NT2/D1 (cell line): ENCODE measurements around the gene TMEM40.
"Not testable (repeated sequence)": the region's sequence is repeated elsewhere in the genome, so short reads cannot be mapped to it uniquely, and the experiment has no call there.

ENCODE experiments used
- DNase-seq: peaks from one replicate; pipeline ENCODE4 v3.0.0-alpha.2; 2011; ENCODE audit warnings: low read depth, low spot score
- H3K27me3 ChIP-seq: 2 replicates; pipeline ENCODE4 v1.6.0; 2011; ENCODE audit warnings: mild to moderate bottlenecking; ENCODE audit not compliant: insufficient read length, insufficient read depth
- H3K36me3 ChIP-seq: 2 replicates; pipeline ENCODE4 v1.6.1; 2011; ENCODE audit warnings: mild to moderate bottlenecking, low read length, mixed read lengths; ENCODE audit not compliant: insufficient read depth, insufficient read length
- H3K4me1 ChIP-seq: 2 replicates; pipeline ENCODE4 v1.5.1; 2011; ENCODE audit not compliant: insufficient read depth, insufficient read length
- H3K4me3 ChIP-seq: 2 replicates; pipeline ENCODE4 v1.5.1; 2011; ENCODE audit warnings: low read depth; ENCODE audit not compliant: insufficient read length
- H3K9ac ChIP-seq: 2 replicates; pipeline ENCODE4 v1.6.0; 2011; ENCODE audit warnings: low read depth; ENCODE audit not compliant: insufficient read length
- H3K9me3 ChIP-seq: 2 replicates; pipeline ENCODE4 v1.5.1; 2011; ENCODE audit warnings: mild to moderate bottlenecking, low read length; ENCODE audit not compliant: insufficient read depth
- SUZ12 ChIP-seq: IDR thresholded peaks from 2 replicates; pipeline ENCODE4 v1.6.1; 2011; ENCODE audit not compliant: insufficient read length, insufficient read depth; ENCODE audit errors: extremely low read depth
- YY1 ChIP-seq: IDR thresholded peaks from 2 replicates; pipeline ENCODE4 v1.6.1; 2011; ENCODE audit not compliant: insufficient read length, insufficient read depth
- ZNF274 ChIP-seq: IDR thresholded peaks from 2 replicates; pipeline ENCODE4 v1.6.1; 2011; ENCODE audit warnings: mild to moderate bottlenecking, low read depth, low read length

Gene TMEM40

GRCh38 chr3:12785096-12785495 is 26.0 kb upstream of the TMEM40 start:
- Histone ChIP-seq H3K4me3 (no peak overlapping the region), H3K4me1 (no peaks in the 10 kb centered on the region), H3K9me3 (no peaks in the 10 kb centered on the region), H3K9ac (no peak overlapping the region), H3K27me3 (no peaks in the 10 kb centered on the region), H3K36me3 (no peaks in the 10 kb centered on the region)
- no peak for TF ChIP-seq YY1
- no peak for TF ChIP-seq SUZ12
- TF ChIP-seq ZNF274: no peak
- peak; percentile 30 for DNase-seq

- peak; percentile 83 for DNase-seq
- H3K4me1 ChIP-seq: no peaks in the 10 kb centered on the region
- H3K4me3 ChIP-seq: no peak overlapping the region
- TF ChIP-seq YY1 (no peak), SUZ12 (no peak), ZNF274 (no peak)
- H3K9me3 ChIP-seq: no peaks in the 10 kb centered on the region
- H3K27me3 ChIP-seq: no peaks in the 10 kb centered on the region
- no peaks in the 10 kb centered on the region for H3K36me3 ChIP-seq
- H3K9ac ChIP-seq: no peak overlapping the region
These were observed 23.2 kb upstream of the TMEM40 start for GRCh38 chr3:12782172-12782815.

- no peaks in the 10 kb centered on the region for H3K9me3 ChIP-seq
- H3K27me3 ChIP-seq: no peaks in the 10 kb centered on the region
- no peaks in the 10 kb centered on the region for H3K36me3 ChIP-seq
- no peak for TF ChIP-seq ZNF274
- TF ChIP-seq SUZ12: no peak
- no peak for TF ChIP-seq YY1
- H3K4me1 ChIP-seq: no peaks in the 10 kb centered on the region
- H3K9ac ChIP-seq: no peak overlapping the region
- no peak overlapping the region for H3K4me3 ChIP-seq
- no peak for DNase-seq
These were observed 21.7 kb upstream of the TMEM40 start for GRCh38 chr3:12780751-12781150.

- H3K4me1 ChIP-seq: no peaks in the 10 kb centered on the region
- TF ChIP-seq ZNF274: no peak
- TF ChIP-seq SUZ12: no peak
- TF ChIP-seq YY1: no peak
- no peaks in the 10 kb centered on the region for H3K9me3 ChIP-seq
- H3K9ac ChIP-seq: no peak overlapping the region
- H3K27me3 ChIP-seq: peaks cover 4% of the 10 kb centered on the region
- no peaks in the 10 kb centered on the region for H3K36me3 ChIP-seq
- no peak for DNase-seq
- H3K4me3 ChIP-seq: no peak overlapping the region
These were observed 18.1 kb upstream of the TMEM40 start for GRCh38 chr3:12777171-12777570.

- H3K27me3 ChIP-seq, DNase-seq, H3K4me1 ChIP-seq, H3K9ac ChIP-seq, H3K36me3 ChIP-seq, H3K4me3 ChIP-seq, H3K9me3 ChIP-seq: not testable (repeated sequence)
These were observed 16.9 kb upstream of the TMEM40 start for GRCh38 chr3:12775970-12776369.

GRCh38 chr3:12775226-12775625 is 16.2 kb upstream of the TMEM40 start:
- TF ChIP-seq YY1 (no peak), SUZ12 (no peak), ZNF274 (no peak)
- H3K27me3 ChIP-seq: peaks cover 4% of the 10 kb centered on the region
- H3K36me3 ChIP-seq: no peaks in the 10 kb centered on the region
- no peak overlapping the region for H3K9ac ChIP-seq
- no peaks in the 10 kb centered on the region for H3K4me1 ChIP-seq
- no peaks in the 10 kb centered on the region for H3K9me3 ChIP-seq
- no peak for DNase-seq
- no peak overlapping the region for H3K4me3 ChIP-seq

GRCh38 chr3:12774619-12775018 is 15.6 kb upstream of the TMEM40 start:
- Histone ChIP-seq H3K9me3 (no peaks in the 10 kb centered on the region), H3K4me3 (no peak overlapping the region), H3K27me3 (peaks cover 4% of the 10 kb centered on the region), H3K9ac (no peak overlapping the region), H3K4me1 (no peaks in the 10 kb centered on the region), H3K36me3 (no peaks in the 10 kb centered on the region)
- DNase-seq: no peak
- TF ChIP-seq YY1 (no peak), SUZ12 (no peak)

GRCh38 chr3:12773710-12774086 is 14.6 kb upstream of the TMEM40 start:
- TF ChIP-seq ZNF274 (no peak), SUZ12 (no peak), YY1 (no peak)
- H3K27me3 ChIP-seq: peaks cover 4% of the 10 kb centered on the region
- H3K9me3 ChIP-seq: no peaks in the 10 kb centered on the region
- no peak for DNase-seq
- no peak overlapping the region for H3K4me3 ChIP-seq
- H3K9ac ChIP-seq: no peak overlapping the region
- H3K4me1 ChIP-seq: no peaks in the 10 kb centered on the region
- H3K36me3 ChIP-seq: no peaks in the 10 kb centered on the region
